Panc1 (cell line): ENCODE results near the gene PTPRS. TPM values are rescaled to one million over a fixed set of nuclear protein-coding genes. Genes with fewer than 3 reads are reported as not detected.

Experiments
- ATAC-seq: fragments of 200-7000 bp; cut with Tn5 transposase; 2 replicates; pipeline ENCODE4 v1.9.1; 2020; ENCODE audit warnings: mild to moderate bottlenecking, moderate library complexity
- BruUV-seq: library from RNA; stranded (reverse); fragments of 400-500 nt; replicated peaks from 2 replicates; lab custom pipeline; 2021; lab: Mats Ljungman, UMichigan
- CTCF ChIA-PET: fragments of 300-600 bp; sonication (Branson Sonifier 250); formaldehyde crosslinking; loops from one replicate; lab custom pipeline; 2022; ENCODE audit warnings: antibody characterized with exemption; lab: Charles Lee
- POLR2A ChIA-PET: fragments of 300-600 bp; sonication (Branson Sonifier 250); formaldehyde crosslinking; loops from one replicate; lab custom pipeline; 2022; ENCODE audit warnings: antibody characterized with exemption; lab: Charles Lee
- DNase-seq: peaks from one replicate; pipeline ENCODE4 v3.0.0-alpha.2; 2010; ENCODE audit warnings: low read depth, low spot score
- H3K27ac ChIP-seq: 2 replicates; pipeline ENCODE4 v1.5.1; 2011; ENCODE audit warnings: mild to moderate bottlenecking, low read length, inconsistent platforms
- H3K27me3 ChIP-seq: fragments of 200-500 bp; sonication (Bioruptor generic); 2 replicates; pipeline ENCODE4 v1.6.0; 2014; ENCODE audit warnings: low read length, inconsistent platforms; ENCODE audit not compliant: control insufficient read depth, insufficient read depth
- H3K36me3 ChIP-seq: fragments of 200-500 bp; sonication (Bioruptor generic); 2 replicates; pipeline ENCODE4 v1.5.1; 2014; ENCODE audit warnings: inconsistent platforms, mild to moderate bottlenecking, low read length, moderate library complexity; ENCODE audit not compliant: control insufficient read depth, insufficient read depth
- H3K4me1 ChIP-seq: 2 replicates; pipeline ENCODE4 v1.5.1; 2011; ENCODE audit warnings: inconsistent platforms, mild to moderate bottlenecking, low read length, moderate library complexity; ENCODE audit not compliant: control insufficient read depth, insufficient read depth
- H3K4me3 ChIP-seq, 2 experiments: 2 replicates each; pipeline ENCODE4 v1.5.1; 2011 to 2012; ENCODE audit warnings: low read depth in 2 of 2, low read length in 2 of 2, mild to moderate bottlenecking in 2 of 2, inconsistent platforms in 1 of 2, moderate library complexity in 1 of 2
- H3K9me3 ChIP-seq: fragments of 200-500 bp; sonication (Bioruptor generic); 2 replicates; pipeline ENCODE4 v1.5.1; 2014; ENCODE audit warnings: low read depth, mild to moderate bottlenecking, inconsistent platforms, low read length, moderate library complexity; ENCODE audit not compliant: control insufficient read depth, insufficient read depth
- CTCF ChIP-seq: fragments of 450-650 bp; IDR thresholded peaks from 2 replicates; pipeline ENCODE4 v1.5.1; 2017; ENCODE audit warnings: mild to moderate bottlenecking
- POLR2AphosphoS5 ChIP-seq: IDR thresholded peaks from 2 replicates; pipeline ENCODE4 v1.6.1; 2012; ENCODE audit warnings: mild to moderate bottlenecking, low read depth, low read length, moderate library complexity
- REST ChIP-seq, 2 experiments: IDR thresholded peaks; 2 replicates each; pipeline ENCODE4 v1.6.1; 2011 to 2012; ENCODE audit warnings: low read depth in 2 of 2, control low read depth in 1 of 2, low read length in 1 of 2, mild to moderate bottlenecking in 1 of 2, moderate library complexity in 1 of 2; ENCODE audit not compliant: insufficient read depth in 1 of 2
- SIN3A ChIP-seq: IDR thresholded peaks from 2 replicates; pipeline ENCODE4 v1.6.1; 2012; ENCODE audit warnings: low read depth, mild to moderate bottlenecking, low read length, moderate library complexity, borderline replicate concordance; ENCODE audit not compliant: insufficient read depth
- TCF7L2 ChIP-seq: IDR thresholded peaks from 2 replicates; pipeline ENCODE4 v1.6.1; 2011; ENCODE audit warnings: mild to moderate bottlenecking, low read depth, low read length, inconsistent platforms
- in situ Hi-C: cut with HindIII; loops from 2 replicates; pipeline ENCODE4 v1.10.0; 2016; ENCODE audit warnings: low sequenced_read_pairs, low pct_unique_long_range_greater_than_20kb
- intact Hi-C: fragments of 100-400 bp; cut with micrococcal nuclease; formaldehyde crosslinking; loops from one replicate; pipeline ENCODE4 v1.10.0; 2022; ENCODE audit not compliant: unreplicated experiment
- total RNA-seq: library from RNA; stranded (reverse); gene quantifications from one replicate; pipeline ENCODE4 v1.2.1, GENCODE V29; 2021; ENCODE audit not compliant: unreplicated experiment

The PTPRS gene
- total RNA-seq, 1 experiment from 2014 or later, result 85.4 TPM

- ATAC-seq (no peak), DNase-seq (no peak)
- H3K27ac ChIP-seq, result no peak overlapping the region
- BruUV-seq, result no TSS peak
- ChIA-PET POLR2A (no interaction called here), CTCF (no interaction called here)
- no peaks in the 10 kb centered on the region for H3K4me1 ChIP-seq
- no peaks in the 10 kb centered on the region for H3K9me3 ChIP-seq
- H3K4me3 ChIP-seq, result no peak overlapping the region
- H3K36me3 ChIP-seq, result no peaks in the 10 kb centered on the region
- intact Hi-C loops (no loop called here), in situ Hi-C loops (no loop called here)
- H3K27me3 ChIP-seq, result no peaks in the 10 kb centered on the region
- TF ChIP-seq CTCF (no peak), SIN3A (no peak), REST (IDR thresholded peaks at IDR 0.05; ENCODE audit: insufficient read depth in 1 of 2, low read depth in 2 of 2, low read length in 1 of 2) (no peak), POLR2AphosphoS5 (no peak), TCF7L2 (no peak)
Measured at GRCh38 chr19:5356918-5357317, 16.3 kb upstream of the PTPRS start.

GRCh38 chr19:5356428-5356827 is 15.8 kb upstream of the PTPRS start:
- ATAC-seq (no peak), DNase-seq (no peak)
- Histone ChIP-seq H3K4me1 (no peaks in the 10 kb centered on the region), H3K4me3 (no peak overlapping the region), H3K36me3 (no peaks in the 10 kb centered on the region), H3K27me3 (no peaks in the 10 kb centered on the region), H3K9me3 (no peaks in the 10 kb centered on the region), H3K27ac (no peak overlapping the region)
- in situ Hi-C loops (no loop called here), intact Hi-C loops (no loop called here)
- no peak for TF ChIP-seq TCF7L2
- TF ChIP-seq REST (IDR thresholded peaks at IDR 0.05; ENCODE audit: insufficient read depth in 1 of 2, low read depth in 2 of 2, low read length in 1 of 2), result peak; percentile 82 to 90
- CTCF ChIA-PET, result interaction anchor here (0.7 kb wide), 1 partner anchor 307 kb away, joined by 7 read pairs; no protein-coding TSS in a partner anchor
- POLR2A ChIA-PET, result no interaction called here
- no TSS peak for BruUV-seq
